Omental fat pad (tissue), 4 donors: Measurements from ENCODE around the gene MMS19. TPM values are rescaled to one million over a fixed set of nuclear protein-coding genes. Genes with fewer than 3 reads are reported as not detected.
A peak's percentile ranks its signal among the peaks of the same experiment; 100 is the strongest.
"Not testable (repeated sequence)": the region's sequence is repeated elsewhere in the genome, so short reads cannot be mapped to it uniquely, and the experiment has no call there.

Source experiments
- ATAC-seq: fragments of 150-250 bp; one replicate; pipeline ENCODE4 v1.9.1; 2016; ENCODE audit warnings: mild to moderate bottlenecking, moderate library complexity; ENCODE audit not compliant: low FRiP score
- DNase-seq: peaks from one replicate; pipeline ENCODE4 v3.0.0-alpha.2; 2019; ENCODE audit warnings: low spot score
- CTCF ChIP-seq, 3 donors: fragments of 450-650 bp; IDR thresholded peaks; one replicate each; pipeline ENCODE4 v1.5.1; 2016 to 2017; ENCODE audit warnings: antibody characterized with exemption in 3 of 3, mild to moderate bottlenecking in 3 of 3, moderate library complexity in 2 of 3
- total RNA-seq, 4 donors: library from RNA; depleted of rRNA; stranded (reverse); fragments of >200 nt; gene quantifications; one replicate each; pipeline ENCODE4 v1.1.0, GENCODE V29; 2016

MMS19 gene
- total RNA-seq, 4 donors from 2014 or later = 44.4 to 117 (median 64.7) TPM

DNA sequence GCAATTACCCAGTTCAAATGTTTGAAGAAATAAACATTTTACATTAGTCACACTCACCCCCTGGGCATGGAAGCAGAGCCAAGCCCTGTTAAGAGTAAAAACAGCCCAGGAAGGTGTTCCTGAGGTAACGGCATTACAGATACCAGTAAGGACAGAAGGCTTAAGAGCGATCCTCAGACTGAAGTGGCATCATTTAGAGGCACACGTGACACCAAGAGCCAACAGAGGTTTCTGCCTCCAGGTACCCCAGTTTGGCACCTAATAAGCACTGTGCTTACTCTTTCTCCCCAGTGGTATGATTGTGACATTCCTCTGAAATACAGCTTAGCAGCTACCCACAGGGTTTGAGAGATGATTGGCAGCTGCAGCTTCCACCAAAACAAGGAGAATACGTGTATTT, 17.2 kb downstream of the MMS19 start:
- no peak for TF ChIP-seq CTCF (IDR thresholded peaks at IDR 0.05)
- DNase-seq (no peak), ATAC-seq (no peak)

GRCh38 chr10:97479939-97480338, 18.3 kb downstream of the MMS19 start:
- DNase-seq (no peak), ATAC-seq (no peak)

GRCh38 chr10:97479410-97479809, 18.8 kb downstream of the MMS19 start:
- DNase-seq, ATAC-seq: not testable (repeated sequence)

More at GRCh38 chr10:97479939-97480338, 18.3 kb downstream of the MMS19 start:
- TF ChIP-seq CTCF (IDR thresholded peaks at IDR 0.05) = no peak

DNA sequence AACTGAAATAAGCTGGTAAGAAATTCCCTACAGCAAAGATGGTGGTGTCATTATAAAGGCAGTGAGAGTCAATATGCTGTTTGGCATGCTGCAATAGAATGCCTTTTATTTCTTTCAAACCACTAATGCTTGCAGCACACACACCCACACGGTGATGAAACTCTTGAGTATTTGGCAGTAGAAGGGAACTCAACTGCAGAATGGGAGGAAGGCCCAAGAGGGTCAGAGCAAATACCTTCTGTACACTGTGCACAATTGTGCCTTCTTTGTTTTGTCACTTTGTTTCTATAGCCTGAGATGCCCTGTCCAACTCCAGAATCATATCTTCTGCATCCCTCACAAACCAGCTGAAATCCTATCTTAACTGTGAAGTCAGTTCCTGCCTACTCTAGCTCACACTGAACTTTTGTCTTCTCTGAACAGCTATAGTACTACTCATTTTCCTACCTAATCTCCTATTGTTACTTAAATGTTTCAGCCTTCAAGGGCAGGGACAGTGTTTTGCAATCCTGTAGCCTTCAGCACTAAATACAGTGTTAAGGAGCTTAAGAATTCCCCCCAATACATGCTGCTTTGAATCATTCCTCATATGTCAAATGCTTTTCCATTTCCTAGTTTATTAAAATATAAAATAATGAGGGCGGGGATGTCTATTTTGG, 22.2 kb downstream of the MMS19 start:
- ATAC-seq (peak; percentile 81), DNase-seq (no peak)
- TF ChIP-seq CTCF (IDR thresholded peaks at IDR 0.05) = no peak

GRCh38 chr10:97474918-97475317, 23.3 kb downstream of the MMS19 start:
- DNase-seq (no peak), ATAC-seq (no peak)
- TF ChIP-seq CTCF (IDR thresholded peaks at IDR 0.05) = no peak

- not testable (repeated sequence) for DNase-seq, ATAC-seq
Observed at GRCh38 chr10:97468781-97469180, 29.4 kb downstream of the MMS19 start.

DNA sequence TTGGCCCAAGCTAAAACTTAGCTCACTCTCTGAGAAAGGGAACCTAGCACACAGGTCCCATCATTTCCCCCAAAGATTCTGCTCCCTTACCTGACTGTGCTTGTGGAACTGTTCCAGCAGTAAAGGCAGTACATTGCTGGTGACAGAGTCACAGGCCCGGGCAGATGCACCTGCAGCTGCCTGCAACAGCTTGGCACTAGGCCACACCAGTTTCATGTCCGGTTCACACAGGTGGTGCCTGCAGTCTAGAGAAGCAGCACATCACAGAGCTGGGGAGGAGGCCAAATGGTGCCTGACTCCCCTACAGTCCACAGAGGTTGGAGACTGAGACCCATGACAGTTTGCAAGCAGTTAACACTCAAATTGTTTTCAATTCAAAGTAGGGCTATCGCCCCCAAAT, 30.1 kb downstream of the MMS19 start:
- TF ChIP-seq CTCF (IDR thresholded peaks at IDR 0.05) = no peak
- DNase-seq (no peak), ATAC-seq (no peak)

GRCh38 chr10:97466755-97467154, 31.5 kb downstream of the MMS19 start:
- ATAC-seq (no peak), DNase-seq (no peak)
- TF ChIP-seq CTCF (IDR thresholded peaks at IDR 0.05) = no peak
